Measurements from ENCODE around the gene DDX47.

DDX47 gene

DNA sequence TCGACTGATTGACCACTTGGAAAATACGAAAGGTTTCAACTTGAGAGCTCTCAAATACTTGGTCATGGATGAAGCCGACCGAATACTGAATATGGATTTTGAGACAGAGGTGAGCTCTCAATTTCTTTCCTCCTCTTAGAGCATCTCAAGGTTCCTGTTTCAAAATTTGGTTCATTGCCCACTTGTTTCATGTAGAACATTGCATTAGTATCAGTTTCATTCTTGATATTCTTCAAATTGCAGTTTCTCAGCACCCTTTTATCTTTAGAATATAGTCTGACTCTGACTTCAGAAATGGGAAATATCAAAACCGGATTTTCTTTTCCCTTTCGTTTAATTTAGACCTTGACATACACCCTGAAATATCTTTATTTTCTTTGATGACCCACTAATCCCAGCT, 8.8 kb downstream of the DDX47 start:
- Histone ChIP-seq H3K4me3 (ENCODE audit: low read depth, low read length) (no peak overlapping the region), H3K9me3 (no peaks in the 10 kb centered on the region), H3K4me1 (no peaks in the 10 kb centered on the region), H3K27me3 (no peaks in the 10 kb centered on the region), H3K36me3 (peaks cover 67% of the 10 kb centered on the region)
- no peak for DNase-seq
- TF ChIP-seq, protein P1, sequence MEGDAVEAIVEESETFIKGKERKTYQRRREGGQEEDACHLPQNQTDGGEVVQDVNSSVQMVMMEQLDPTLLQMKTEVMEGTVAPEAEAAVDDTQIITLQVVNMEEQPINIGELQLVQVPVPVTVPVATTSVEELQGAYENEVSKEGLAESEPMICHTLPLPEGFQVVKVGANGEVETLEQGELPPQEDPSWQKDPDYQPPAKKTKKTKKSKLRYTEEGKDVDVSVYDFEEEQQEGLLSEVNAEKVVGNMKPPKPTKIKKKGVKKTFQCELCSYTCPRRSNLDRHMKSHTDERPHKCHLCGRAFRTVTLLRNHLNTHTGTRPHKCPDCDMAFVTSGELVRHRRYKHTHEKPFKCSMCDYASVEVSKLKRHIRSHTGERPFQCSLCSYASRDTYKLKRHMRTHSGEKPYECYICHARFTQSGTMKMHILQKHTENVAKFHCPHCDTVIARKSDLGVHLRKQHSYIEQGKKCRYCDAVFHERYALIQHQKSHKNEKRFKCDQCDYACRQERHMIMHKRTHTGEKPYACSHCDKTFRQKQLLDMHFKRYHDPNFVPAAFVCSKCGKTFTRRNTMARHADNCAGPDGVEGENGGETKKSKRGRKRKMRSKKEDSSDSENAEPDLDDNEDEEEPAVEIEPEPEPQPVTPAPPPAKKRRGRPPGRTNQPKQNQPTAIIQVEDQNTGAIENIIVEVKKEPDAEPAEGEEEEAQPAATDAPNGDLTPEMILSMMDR (IDR thresholded peaks at IDR 0.05; ENCODE audit: low read depth, low read length) = no peak

DNA sequence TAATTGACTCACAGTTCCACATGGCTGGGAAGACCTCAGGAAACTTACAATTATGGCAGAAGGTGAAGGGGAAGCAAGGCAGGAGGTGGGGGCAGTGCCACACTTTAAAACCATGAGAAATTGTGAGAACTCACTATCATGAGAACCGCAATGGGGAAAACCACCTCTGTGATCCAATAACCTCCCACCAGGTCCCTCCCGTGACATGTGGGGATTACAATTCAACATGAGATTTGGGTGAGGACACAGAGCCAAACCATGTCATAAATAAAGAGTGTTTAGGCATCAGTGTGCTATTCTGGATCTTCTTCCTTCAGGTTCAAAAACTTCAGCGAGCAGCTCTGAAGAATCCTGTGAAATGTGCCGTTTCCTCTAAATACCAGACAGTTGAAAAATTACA, 9.7 kb downstream of the DDX47 start:
- Histone ChIP-seq H3K9me3 (no peaks in the 10 kb centered on the region), H3K27me3 (no peaks in the 10 kb centered on the region), H3K4me1 (no peaks in the 10 kb centered on the region), H3K4me3 (ENCODE audit: low read depth, low read length) (no peak overlapping the region), H3K36me3 (peaks cover 73% of the 10 kb centered on the region)
- no peak for DNase-seq
- TF ChIP-seq, protein P1 (IDR thresholded peaks at IDR 0.05; ENCODE audit: low read depth, low read length) = no peak

DNA sequence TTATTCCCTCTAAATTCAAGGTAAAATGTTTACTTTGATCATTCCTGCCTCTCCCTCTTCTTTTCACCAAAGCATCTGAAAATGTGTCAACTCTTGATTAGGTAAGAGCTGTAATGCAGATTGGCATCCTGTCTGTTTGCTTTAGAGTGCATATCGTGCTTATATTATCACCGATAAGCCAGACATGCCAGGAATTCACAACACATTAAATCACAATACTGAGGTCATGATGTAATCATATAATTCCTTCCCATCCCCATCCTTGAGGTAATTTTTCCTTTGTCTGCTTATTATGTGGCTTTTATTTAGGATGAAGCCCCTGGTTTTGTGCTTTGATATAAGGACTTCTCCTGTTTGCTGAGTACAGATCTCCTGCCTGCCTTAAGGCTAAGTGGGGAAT, 10.2 kb downstream of the DDX47 start:
- Histone ChIP-seq H3K4me3 (ENCODE audit: low read depth, low read length) (no peak overlapping the region), H3K4me1 (no peaks in the 10 kb centered on the region), H3K27me3 (no peaks in the 10 kb centered on the region), H3K36me3 (peaks cover 77% of the 10 kb centered on the region), H3K9me3 (no peaks in the 10 kb centered on the region)
- DNase-seq = no peak
- TF ChIP-seq, protein P1 (IDR thresholded peaks at IDR 0.05; ENCODE audit: low read depth, low read length) = no peak

DNA sequence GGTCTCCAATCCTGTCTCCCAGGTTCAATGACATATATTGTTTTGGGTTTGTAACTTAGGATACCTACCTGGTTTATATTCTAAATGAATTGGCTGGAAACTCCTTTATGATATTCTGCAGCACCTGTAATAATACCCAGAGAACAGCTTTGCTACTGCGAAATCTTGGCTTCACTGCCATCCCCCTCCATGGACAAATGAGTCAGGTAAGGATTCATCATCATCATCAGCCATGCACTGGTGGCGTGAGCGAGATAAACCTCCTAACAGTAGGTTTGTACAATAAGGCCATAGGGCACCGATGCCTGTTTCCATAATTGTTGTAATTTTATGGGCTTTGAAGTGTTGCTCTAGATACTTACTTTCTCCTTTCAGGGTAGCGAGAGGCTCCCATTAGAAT, 10.7 kb downstream of the DDX47 start:
- H3K36me3 ChIP-seq = peaks cover 81% of the 10 kb centered on the region
- H3K4me1 ChIP-seq = no peaks in the 10 kb centered on the region

DNA sequence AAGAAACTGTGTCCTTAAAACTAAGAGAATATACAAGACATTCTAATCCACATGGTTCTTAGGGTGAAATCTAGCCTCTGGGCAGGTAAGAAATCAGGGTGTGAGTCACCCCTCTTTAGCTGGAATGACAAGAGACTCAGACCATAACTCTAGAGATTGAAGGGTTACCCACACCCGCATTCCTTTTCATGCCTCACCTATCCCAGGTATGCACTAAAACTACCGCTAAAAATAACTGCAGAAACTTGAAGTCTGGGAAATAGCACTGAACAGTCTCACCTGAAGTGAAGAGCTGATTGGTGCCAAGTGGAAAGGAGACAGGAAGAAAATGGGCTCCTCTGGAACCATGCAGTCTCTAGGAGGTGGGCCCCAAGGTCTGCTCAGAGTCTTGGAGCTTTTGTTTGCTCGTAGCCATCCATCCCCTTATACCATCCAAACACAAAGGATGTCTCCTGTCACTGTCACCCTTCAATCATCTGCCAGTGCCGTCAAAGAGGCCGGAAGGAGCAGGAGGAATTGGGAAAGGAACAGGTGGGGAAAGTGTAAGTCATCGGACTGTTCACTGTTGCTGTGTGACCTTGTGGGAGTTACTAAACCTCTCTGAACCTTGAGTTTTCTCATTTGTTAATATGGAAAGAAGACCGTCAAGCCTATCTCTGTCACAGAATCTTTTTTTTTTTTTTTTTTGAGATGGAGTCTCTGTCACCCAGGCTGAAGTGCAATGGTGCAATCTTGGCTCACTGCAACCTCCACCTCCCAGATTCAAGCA, 22.4 kb downstream of the DDX47 start:
- H3K9me3 ChIP-seq = no peaks in the 10 kb centered on the region
- DNase-seq = no peak
- H3K36me3 ChIP-seq = peaks cover 19% of the 10 kb centered on the region
- H3K4me1 ChIP-seq = no peaks in the 10 kb centered on the region
- TF ChIP-seq, protein P1 (IDR thresholded peaks at IDR 0.05; ENCODE audit: low read depth, low read length) = no peak
- H3K27me3 ChIP-seq = no peaks in the 10 kb centered on the region
- H3K4me3 ChIP-seq (ENCODE audit: low read depth, low read length) = no peak overlapping the region

More for the DNA sequence above, 10.7 kb downstream of the DDX47 start:
- no peaks in the 10 kb centered on the region for H3K9me3 ChIP-seq
- DNase-seq = no peak
- TF ChIP-seq, protein P1 (IDR thresholded peaks at IDR 0.05; ENCODE audit: low read depth, low read length) = no peak
- no peaks in the 10 kb centered on the region for H3K27me3 ChIP-seq
- H3K4me3 ChIP-seq (ENCODE audit: low read depth, low read length) = no peak overlapping the region

DNA sequence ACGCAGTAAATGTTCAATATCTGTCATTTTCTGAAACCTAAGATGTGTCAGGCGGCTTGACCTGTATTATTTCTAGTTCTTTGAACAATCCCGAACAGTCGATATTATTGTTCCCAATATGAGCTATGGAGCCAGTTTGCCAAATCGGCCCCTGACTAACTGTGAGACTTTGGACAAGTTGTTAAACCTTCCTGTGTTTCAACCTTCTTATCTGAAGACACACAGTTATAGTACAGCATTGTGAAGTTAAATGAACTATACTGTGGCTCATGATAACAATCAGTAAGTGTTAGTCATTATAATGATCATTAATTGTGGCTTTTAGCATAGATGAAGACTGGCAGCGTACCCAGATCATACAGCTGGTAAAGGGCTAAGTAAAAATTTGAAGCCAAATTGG, 23.4 kb downstream of the DDX47 start:
- TF ChIP-seq, protein P1 (IDR thresholded peaks at IDR 0.05; ENCODE audit: low read depth, low read length) = no peak
- Histone ChIP-seq H3K4me3 (ENCODE audit: low read depth, low read length) (no peak overlapping the region), H3K4me1 (no peaks in the 10 kb centered on the region)

More for the DNA sequence above, 23.4 kb downstream of the DDX47 start:
- no peaks in the 10 kb centered on the region for H3K9me3 ChIP-seq
- DNase-seq = no peak
- H3K27me3 ChIP-seq = no peaks in the 10 kb centered on the region
- peaks cover 14% of the 10 kb centered on the region for H3K36me3 ChIP-seq
